PFSK-1 (cell line): ENCODE data around the gene NGRN.

Source experiments
- FOXP2 ChIP-seq: optimal IDR thresholded peaks from 2 replicates; pipeline ENCODE3; 2011; ENCODE audit warnings: borderline replicate concordance, control low read depth, inconsistent platforms; ENCODE audit not compliant: insufficient read depth; ENCODE audit errors: extremely low read length, extremely low read depth
- POLR2AphosphoS5 ChIP-seq: IDR thresholded peaks from 2 replicates; pipeline ENCODE4 v1.6.1; 2012; ENCODE audit warnings: low read depth, mild to moderate bottlenecking, control low read depth, low read length, moderate library complexity
- REST ChIP-seq, 2 experiments: IDR thresholded peaks; 2 replicates each; pipeline versions ENCODE4 v1.6.1 to v1.8.0; 2011 to 2012; ENCODE audit warnings: low read depth in 2 of 2, low read length in 2 of 2, control low read depth in 1 of 2, inconsistent platforms in 1 of 2, mild to moderate bottlenecking in 1 of 2, moderate library complexity in 1 of 2; ENCODE audit not compliant: insufficient read depth in 1 of 2
- SIN3A ChIP-seq: IDR thresholded peaks from 2 replicates; pipeline ENCODE4 v1.6.1; 2012; ENCODE audit warnings: mild to moderate bottlenecking, low read length, moderate library complexity, borderline replicate concordance; ENCODE audit not compliant: insufficient read depth
- TAF1 ChIP-seq: IDR thresholded peaks from 2 replicates; pipeline ENCODE4 v1.6.1; 2012; ENCODE audit warnings: low read length, control low read depth, borderline replicate concordance; ENCODE audit not compliant: insufficient read depth

- TF ChIP-seq TAF1, result no peak
- TF ChIP-seq POLR2AphosphoS5, result no peak
- no peak for TF ChIP-seq SIN3A
- no peak for TF ChIP-seq REST (IDR thresholded peaks at IDR 0.05; ENCODE audit: insufficient read depth in 1 of 2, low read depth in 2 of 2, low read length in 2 of 2)
- TF ChIP-seq FOXP2, result no peak
Observed at GRCh38 chr15:90243943-90244639, 21.4 kb upstream of the NGRN start.
